Stimulated activated memory B cell treated with anti-CD40 and anti-IgM and Interleukin-4, amounts not matched to agents 10 μg/mL and 1 μg/mL and 100 μg/mL, for 72 hours (primary cell): Measurements from ENCODE around the gene TMEM9.

Experiments
- ATAC-seq: fragments of 150-1000 bp; cut with Tn5 transposase; 2 replicates; pipeline ENCODE4 v1.10.0; 2021
- H3K27ac Mint-ChIP-seq: one replicate; pipeline ENCODE4 v1.8.0; 2022; ENCODE audit warnings: mild to moderate bottlenecking, mixed read lengths
- H3K27me3 Mint-ChIP-seq: one replicate; pipeline ENCODE4 v1.8.0; 2022; ENCODE audit warnings: mixed read lengths
- H3K36me3 Mint-ChIP-seq: one replicate; pipeline ENCODE4 v1.8.0; 2022; ENCODE audit warnings: mixed read lengths
- H3K4me1 Mint-ChIP-seq: one replicate; pipeline ENCODE4 v1.8.0; 2022; ENCODE audit warnings: mixed read lengths
- H3K4me3 Mint-ChIP-seq: one replicate; pipeline ENCODE4 v1.8.0; 2022; ENCODE audit warnings: mild to moderate bottlenecking, moderate library complexity, mixed read lengths
- H3K9me3 Mint-ChIP-seq: one replicate; pipeline ENCODE4 v1.8.0; 2022; ENCODE audit warnings: mixed read lengths

The TMEM9 gene

GRCh38 chr1:201154389-201155165 is at the start of gene TMEM9:
TMEM9 (minus strand) TSS chr1:201154474; CDS start chr1:201153923, 551 bp downstream.
- Mint-ChIP-seq H3K27me3 (peaks cover 35% of the 10 kb centered on the region), H3K36me3 (peaks cover 13% of the 10 kb centered on the region), H3K4me1 (peaks cover 13% of the 10 kb centered on the region), H3K9me3 (no peaks in the 10 kb centered on the region), H3K4me3 (peak within 1 kb of the TSS; percentile 81), H3K27ac (peak within 1 kb of the TSS; percentile 80)
- peak; percentile 98 for ATAC-seq

DNA sequence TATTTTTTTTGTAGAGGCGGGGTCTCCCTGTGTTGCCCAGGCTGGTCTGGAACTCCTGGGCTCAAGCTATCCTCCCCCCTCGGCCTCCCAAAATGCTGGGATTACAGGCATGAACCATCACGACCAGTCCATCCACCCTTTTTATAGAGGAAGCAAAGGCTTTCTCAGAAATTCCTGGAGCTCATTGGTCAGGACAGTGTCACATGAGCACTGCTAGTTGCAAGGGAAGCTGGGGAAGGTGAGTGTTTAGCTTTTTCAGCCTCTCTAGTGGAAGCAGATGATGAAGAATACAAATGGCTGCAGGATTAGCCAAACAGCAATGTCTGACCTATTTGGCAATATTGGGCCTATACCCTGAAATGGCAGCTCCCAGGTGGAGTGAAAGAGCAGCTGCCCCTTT is 44.3 kb upstream of the TMEM9 start:
- no peak overlapping the region for H3K4me3 Mint-ChIP-seq
- ATAC-seq: no peak
- H3K36me3 Mint-ChIP-seq: no peaks in the 10 kb centered on the region
- no peaks in the 10 kb centered on the region for H3K9me3 Mint-ChIP-seq
- no peaks in the 10 kb centered on the region for H3K4me1 Mint-ChIP-seq
- peaks cover 29% of the 10 kb centered on the region for H3K27me3 Mint-ChIP-seq
- no peak overlapping the region for H3K27ac Mint-ChIP-seq

- no peaks in the 10 kb centered on the region for H3K4me1 Mint-ChIP-seq
These were observed 39.8 kb upstream of the TMEM9 start for GRCh38 chr1:201194046-201194445.

DNA sequence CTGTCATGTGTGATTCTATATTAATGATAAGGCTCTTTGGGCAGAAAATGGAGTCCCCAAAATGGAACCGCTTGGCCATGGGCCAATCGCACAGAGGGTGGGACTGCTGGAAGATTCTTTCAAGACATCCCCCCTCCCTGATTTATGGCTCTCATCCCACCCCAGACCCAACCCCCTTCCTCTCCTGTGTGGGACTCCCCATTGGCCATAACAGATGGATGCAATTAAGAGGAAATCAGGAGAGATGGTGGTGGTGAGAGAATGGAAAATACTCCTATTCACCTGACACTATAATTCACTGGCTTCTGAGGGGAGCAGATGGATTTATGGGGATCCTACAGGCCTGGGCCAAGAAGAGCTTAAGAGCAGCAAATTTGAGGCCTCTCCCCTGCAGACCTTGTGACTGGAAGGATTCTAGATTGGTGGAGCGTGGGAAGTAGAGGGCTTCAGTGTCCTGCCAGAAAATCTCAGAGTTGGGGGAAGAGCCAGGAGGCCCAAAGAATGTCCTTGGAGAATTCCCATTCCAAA is 38.1 kb upstream of the TMEM9 start:
- H3K9me3 Mint-ChIP-seq: no peaks in the 10 kb centered on the region
- no peak overlapping the region for H3K27ac Mint-ChIP-seq
- no peak for ATAC-seq
- H3K4me1 Mint-ChIP-seq: no peaks in the 10 kb centered on the region
- H3K4me3 Mint-ChIP-seq: no peak overlapping the region
- H3K36me3 Mint-ChIP-seq: no peaks in the 10 kb centered on the region
- H3K27me3 Mint-ChIP-seq: peaks cover 34% of the 10 kb centered on the region

More at GRCh38 chr1:201194046-201194445, 39.8 kb upstream of the TMEM9 start:
- Mint-ChIP-seq H3K27me3 (peaks cover 31% of the 10 kb centered on the region), H3K4me3 (no peak overlapping the region), H3K9me3 (no peaks in the 10 kb centered on the region), H3K36me3 (no peaks in the 10 kb centered on the region), H3K27ac (no peak overlapping the region)
- no peak for ATAC-seq

DNA sequence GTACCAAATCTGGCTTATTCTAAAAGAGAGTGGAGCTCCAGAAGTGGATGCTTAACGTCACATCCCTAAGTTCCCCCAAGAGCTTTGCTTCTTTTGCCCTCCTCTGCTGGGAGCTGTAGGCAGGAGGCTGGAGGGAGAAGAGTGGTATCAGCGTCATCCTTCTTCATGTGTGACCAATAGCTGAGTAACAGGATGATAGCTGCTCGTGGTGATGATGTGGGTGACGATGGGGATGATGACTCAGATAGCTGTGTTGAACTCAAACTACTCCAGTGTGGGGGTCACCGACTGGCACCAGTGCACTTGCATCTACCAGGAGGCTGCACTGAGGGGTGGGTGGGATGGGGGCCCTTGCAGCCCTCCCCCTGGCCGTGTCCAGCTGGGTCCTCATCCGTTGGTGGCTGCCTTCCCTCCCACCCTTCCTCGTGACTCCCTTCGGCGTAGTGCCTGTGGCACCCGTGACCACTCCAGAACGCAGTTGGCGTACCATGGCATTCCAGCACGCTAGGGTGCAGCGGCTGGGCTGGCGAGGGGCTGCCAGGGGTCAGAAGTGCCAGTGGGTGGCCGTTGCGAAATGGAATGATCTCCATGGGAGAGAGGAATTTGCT is 37.5 kb upstream of the TMEM9 start:
- no peak for ATAC-seq
- Mint-ChIP-seq H3K27me3 (peaks cover 34% of the 10 kb centered on the region), H3K27ac (no peak overlapping the region), H3K36me3 (no peaks in the 10 kb centered on the region), H3K4me3 (no peak overlapping the region), H3K4me1 (no peaks in the 10 kb centered on the region), H3K9me3 (no peaks in the 10 kb centered on the region)

GRCh38 chr1:201190624-201191051 is 36.4 kb upstream of the TMEM9 start, which contains the start of gene IGFN1:
IGFN1 (plus strand) TSS chr1:201190824; CDS start chr1:201193294, 2,470 bp downstream.
- no peak within 1 kb of the TSS for H3K27ac Mint-ChIP-seq
- H3K4me1 Mint-ChIP-seq: no peaks in the 10 kb centered on the region
- no peak for ATAC-seq
- no peaks in the 10 kb centered on the region for H3K9me3 Mint-ChIP-seq
- H3K4me3 Mint-ChIP-seq: no peak within 1 kb of the TSS
- peaks cover 28% of the 10 kb centered on the region for H3K27me3 Mint-ChIP-seq
- no peaks in the 10 kb centered on the region for H3K36me3 Mint-ChIP-seq

DNA sequence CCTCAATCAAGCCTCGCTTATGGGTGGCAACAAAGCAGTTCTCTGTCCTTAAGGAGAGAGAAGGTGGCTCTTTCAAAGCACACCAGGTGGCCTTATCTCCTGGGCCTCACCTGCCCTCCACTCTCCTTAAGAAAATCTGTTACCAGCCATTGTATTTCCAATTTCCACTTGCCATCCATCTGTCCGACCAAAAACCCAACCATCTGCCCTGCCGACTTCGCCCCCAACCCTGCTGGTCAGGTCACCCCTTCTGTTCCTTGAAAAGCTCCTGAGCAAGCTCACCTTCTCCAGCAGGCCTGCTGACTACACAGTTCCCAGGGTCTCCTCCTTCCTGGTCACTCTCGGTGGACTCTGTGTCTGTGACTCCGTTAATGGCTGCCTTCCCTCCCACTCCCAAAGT is 35.7 kb upstream of the TMEM9 start:
- Mint-ChIP-seq H3K9me3 (no peaks in the 10 kb centered on the region), H3K4me3 (no peak overlapping the region), H3K27me3 (peaks cover 31% of the 10 kb centered on the region), H3K27ac (no peak overlapping the region), H3K4me1 (no peaks in the 10 kb centered on the region), H3K36me3 (no peaks in the 10 kb centered on the region)
- no peak for ATAC-seq

DNA sequence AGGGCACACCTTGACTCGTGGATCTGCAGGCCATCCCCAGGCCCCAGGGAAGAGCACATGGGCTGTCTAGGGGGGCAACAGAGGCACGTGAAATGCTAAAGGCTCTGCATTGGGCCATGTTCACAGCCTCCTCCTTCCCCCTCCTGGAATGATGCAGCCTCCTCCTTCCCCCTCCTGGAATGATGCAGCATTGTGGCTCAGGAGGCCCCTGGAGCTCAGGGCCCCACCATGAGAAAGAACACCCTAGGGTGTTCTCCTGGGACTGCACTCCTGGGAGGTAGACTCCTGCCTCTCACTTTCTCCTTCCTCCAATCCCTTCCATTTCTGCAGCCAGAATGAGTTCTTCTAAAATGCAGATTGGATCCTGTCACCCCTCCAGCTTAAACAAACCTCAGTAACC is 34.8 kb upstream of the TMEM9 start:
- Mint-ChIP-seq H3K4me3 (no peak overlapping the region), H3K9me3 (no peaks in the 10 kb centered on the region), H3K4me1 (no peaks in the 10 kb centered on the region), H3K36me3 (no peaks in the 10 kb centered on the region), H3K27me3 (peaks cover 39% of the 10 kb centered on the region), H3K27ac (no peak overlapping the region)
- ATAC-seq: no peak

- no peak for ATAC-seq
- Mint-ChIP-seq H3K27ac (no peak overlapping the region), H3K4me3 (no peak overlapping the region), H3K9me3 (no peaks in the 10 kb centered on the region), H3K27me3 (peaks cover 49% of the 10 kb centered on the region), H3K4me1 (no peaks in the 10 kb centered on the region), H3K36me3 (no peaks in the 10 kb centered on the region)
These were observed 31.9 kb upstream of the TMEM9 start for GRCh38 chr1:201186192-201186591.

DNA sequence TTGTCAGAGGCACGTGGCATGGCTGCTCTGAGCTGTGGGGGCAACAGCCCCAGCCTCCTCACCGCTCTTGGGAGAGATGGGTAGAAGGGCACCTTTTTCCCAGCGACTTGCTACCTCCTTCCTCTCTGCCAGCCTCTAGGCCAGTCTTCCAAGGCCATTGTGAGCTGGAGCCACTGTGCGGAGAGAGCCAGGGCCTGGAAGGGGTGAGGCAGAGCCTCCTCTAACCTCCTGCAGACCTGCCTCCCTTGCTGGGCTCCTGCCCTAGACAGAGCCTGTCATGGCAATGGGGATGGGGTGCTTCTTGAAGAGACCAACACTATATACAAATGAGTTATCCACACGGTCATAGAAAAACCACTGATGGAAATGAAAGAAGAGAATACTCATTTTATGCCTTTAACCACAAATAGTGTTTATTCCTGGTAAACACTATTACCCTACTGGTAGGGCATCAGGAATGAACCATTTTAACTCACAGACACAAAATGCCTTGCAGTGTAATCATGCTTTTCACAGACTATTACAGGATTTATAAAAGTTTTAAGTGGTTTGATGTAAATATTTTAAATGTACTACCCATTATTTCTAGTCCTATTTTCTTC is 31.4 kb upstream of the TMEM9 start:
- ATAC-seq: no peak
- no peak overlapping the region for H3K4me3 Mint-ChIP-seq
- H3K9me3 Mint-ChIP-seq: no peaks in the 10 kb centered on the region
- no peak overlapping the region for H3K27ac Mint-ChIP-seq
- no peaks in the 10 kb centered on the region for H3K36me3 Mint-ChIP-seq
- no peaks in the 10 kb centered on the region for H3K4me1 Mint-ChIP-seq
- peaks cover 52% of the 10 kb centered on the region for H3K27me3 Mint-ChIP-seq

DNA sequence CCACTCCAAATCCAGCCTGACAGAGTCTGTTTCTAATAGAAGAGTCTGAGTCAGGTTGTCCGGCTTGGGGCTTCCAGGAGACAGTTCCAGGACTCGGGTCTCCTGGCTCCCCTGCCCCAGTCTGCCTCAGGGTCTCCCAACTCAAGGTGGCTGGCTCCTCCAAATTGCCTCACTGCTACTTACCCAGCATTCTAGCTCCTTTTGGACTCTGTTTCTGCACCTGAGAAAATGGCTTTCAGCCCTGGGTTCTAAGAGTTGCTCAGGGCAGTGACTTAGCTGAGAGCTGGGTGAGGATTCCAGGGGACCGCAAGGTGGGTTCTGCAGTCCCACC is 30.8 kb upstream of the TMEM9 start:
- Mint-ChIP-seq H3K27me3 (peaks cover 49% of the 10 kb centered on the region), H3K4me3 (no peak overlapping the region)

DNA sequence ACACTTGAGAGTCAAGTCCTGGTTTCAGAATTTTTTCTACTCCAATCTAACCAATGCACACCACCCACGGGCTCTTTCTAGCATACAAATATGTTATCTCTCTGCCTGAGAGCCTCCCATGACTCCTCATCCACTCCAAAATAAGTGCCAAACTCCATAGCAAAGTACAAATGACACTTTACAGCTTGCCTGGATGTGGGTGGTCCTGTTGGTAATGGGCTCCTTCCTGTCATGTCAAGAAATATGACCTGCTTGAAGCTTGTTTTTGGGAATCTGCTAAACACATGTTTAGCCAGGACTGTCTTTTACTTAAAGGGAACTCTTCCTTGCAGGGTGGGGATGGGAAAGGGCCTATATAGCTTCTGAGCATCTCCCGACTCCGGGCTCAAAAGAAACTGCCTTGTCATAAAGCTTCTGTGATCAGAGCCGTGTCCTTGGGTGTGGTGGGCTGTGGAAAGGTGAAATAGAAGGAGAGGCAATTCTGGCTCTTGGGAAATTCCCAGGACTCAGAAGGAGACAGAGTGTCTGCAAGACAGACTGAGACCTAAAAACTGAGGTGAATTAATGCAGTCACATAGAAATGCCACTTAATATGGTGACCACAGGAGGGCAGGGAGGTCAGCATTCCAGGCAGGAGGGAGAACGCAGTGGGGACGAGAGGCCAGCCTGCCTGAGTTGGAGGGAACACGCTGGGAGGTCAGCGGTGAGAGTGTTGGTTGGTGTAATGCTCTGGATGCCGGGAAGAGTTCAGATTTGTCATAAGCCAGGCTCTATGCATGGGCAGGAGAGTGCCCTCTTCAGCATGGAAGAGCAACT is 30.2 kb upstream of the TMEM9 start:
- no peaks in the 10 kb centered on the region for H3K9me3 Mint-ChIP-seq
- no peaks in the 10 kb centered on the region for H3K4me1 Mint-ChIP-seq
- H3K27ac Mint-ChIP-seq: no peak overlapping the region
- peaks cover 49% of the 10 kb centered on the region for H3K27me3 Mint-ChIP-seq
- no peaks in the 10 kb centered on the region for H3K36me3 Mint-ChIP-seq
- H3K4me3 Mint-ChIP-seq: no peak overlapping the region
- peak; percentile 21 for ATAC-seq

More for the DNA sequence above, 30.8 kb upstream of the TMEM9 start:
- H3K4me1 Mint-ChIP-seq: no peaks in the 10 kb centered on the region
- no peaks in the 10 kb centered on the region for H3K9me3 Mint-ChIP-seq
- no peak overlapping the region for H3K27ac Mint-ChIP-seq
- no peaks in the 10 kb centered on the region for H3K36me3 Mint-ChIP-seq
- no peak for ATAC-seq

DNA sequence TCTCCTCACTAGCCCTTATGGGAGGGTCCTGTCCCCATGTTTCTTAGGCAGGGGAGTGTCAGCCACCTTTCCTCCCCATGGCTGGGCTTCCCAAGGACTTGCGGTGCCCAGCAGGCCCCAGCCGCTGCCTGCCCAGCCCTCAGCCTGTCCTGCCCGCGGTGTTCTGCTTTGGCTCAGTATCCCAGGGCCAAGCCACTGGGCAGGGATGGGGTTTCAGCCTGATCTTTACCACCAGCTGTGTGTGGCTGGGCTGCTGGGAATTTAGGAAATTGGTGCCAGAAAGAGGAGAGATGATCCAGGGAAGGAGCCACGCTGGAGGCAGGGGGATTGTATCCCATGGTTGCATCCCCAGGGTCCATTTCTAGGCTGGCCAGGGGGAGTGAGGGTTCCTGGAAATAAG is 29.5 kb upstream of the TMEM9 start:
- no peak for ATAC-seq
- peaks cover 6% of the 10 kb centered on the region for H3K9me3 Mint-ChIP-seq
- H3K27me3 Mint-ChIP-seq: peaks cover 50% of the 10 kb centered on the region
- H3K27ac Mint-ChIP-seq: no peak overlapping the region
- H3K36me3 Mint-ChIP-seq: peaks cover 5% of the 10 kb centered on the region
- H3K4me3 Mint-ChIP-seq: no peak overlapping the region
- H3K4me1 Mint-ChIP-seq: no peaks in the 10 kb centered on the region

DNA sequence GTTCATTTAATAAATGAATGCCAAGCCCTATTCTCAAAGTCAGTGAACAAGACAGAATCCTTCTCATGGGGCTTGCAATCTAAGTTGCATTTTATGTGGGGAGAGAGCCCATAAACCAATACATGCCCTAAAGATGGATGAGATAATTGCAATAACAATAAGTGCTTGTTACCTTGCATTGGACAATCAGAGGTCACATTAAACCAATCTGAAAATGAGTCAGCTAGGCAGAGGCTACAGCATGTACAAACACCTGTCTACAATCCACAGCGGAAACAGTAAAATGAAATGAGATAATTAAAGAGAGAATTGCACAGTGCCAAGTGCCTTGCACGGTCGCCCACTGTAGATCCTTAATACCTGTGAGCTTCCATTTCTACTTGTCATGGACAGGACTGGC is 28.9 kb upstream of the TMEM9 start:
- peaks cover 8% of the 10 kb centered on the region for H3K9me3 Mint-ChIP-seq
- ATAC-seq: no peak
- H3K27me3 Mint-ChIP-seq: peaks cover 55% of the 10 kb centered on the region
- H3K27ac Mint-ChIP-seq: no peak overlapping the region
- peaks cover 5% of the 10 kb centered on the region for H3K36me3 Mint-ChIP-seq
- H3K4me3 Mint-ChIP-seq: no peak overlapping the region
- no peaks in the 10 kb centered on the region for H3K4me1 Mint-ChIP-seq

- Mint-ChIP-seq H3K4me1 (no peaks in the 10 kb centered on the region), H3K4me3 (no peak overlapping the region), H3K27me3 (peaks cover 70% of the 10 kb centered on the region), H3K36me3 (peaks cover 5% of the 10 kb centered on the region), H3K9me3 (peaks cover 8% of the 10 kb centered on the region), H3K27ac (no peak overlapping the region)
- ATAC-seq: no peak
These were observed 27.5 kb upstream of the TMEM9 start for GRCh38 chr1:201181726-201182125.
